ENCODE measurements around the gene SNX2.
"Not testable (repeated sequence)": the region's sequence is repeated elsewhere in the genome, so short reads cannot be mapped to it uniquely, and the experiment has no call there.

Gene SNX2

DNA sequence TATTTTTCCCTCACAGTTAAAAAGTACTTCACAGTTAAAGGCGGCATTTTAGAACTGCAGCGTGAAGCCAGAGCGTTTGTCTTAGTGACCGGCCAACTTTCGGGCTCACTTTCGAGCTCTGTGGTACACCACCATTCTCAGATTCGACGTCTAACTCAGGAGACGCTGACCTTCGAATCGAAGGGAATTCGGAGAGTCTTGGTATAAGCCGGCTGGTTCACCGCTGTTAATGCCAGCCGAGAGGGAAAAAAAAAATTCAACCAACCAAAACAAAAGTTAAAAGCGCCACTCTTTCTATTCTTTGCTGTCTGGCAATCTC is 70.0 kb downstream of the SNX2 start:
- DNase-seq = no peak

DNA sequence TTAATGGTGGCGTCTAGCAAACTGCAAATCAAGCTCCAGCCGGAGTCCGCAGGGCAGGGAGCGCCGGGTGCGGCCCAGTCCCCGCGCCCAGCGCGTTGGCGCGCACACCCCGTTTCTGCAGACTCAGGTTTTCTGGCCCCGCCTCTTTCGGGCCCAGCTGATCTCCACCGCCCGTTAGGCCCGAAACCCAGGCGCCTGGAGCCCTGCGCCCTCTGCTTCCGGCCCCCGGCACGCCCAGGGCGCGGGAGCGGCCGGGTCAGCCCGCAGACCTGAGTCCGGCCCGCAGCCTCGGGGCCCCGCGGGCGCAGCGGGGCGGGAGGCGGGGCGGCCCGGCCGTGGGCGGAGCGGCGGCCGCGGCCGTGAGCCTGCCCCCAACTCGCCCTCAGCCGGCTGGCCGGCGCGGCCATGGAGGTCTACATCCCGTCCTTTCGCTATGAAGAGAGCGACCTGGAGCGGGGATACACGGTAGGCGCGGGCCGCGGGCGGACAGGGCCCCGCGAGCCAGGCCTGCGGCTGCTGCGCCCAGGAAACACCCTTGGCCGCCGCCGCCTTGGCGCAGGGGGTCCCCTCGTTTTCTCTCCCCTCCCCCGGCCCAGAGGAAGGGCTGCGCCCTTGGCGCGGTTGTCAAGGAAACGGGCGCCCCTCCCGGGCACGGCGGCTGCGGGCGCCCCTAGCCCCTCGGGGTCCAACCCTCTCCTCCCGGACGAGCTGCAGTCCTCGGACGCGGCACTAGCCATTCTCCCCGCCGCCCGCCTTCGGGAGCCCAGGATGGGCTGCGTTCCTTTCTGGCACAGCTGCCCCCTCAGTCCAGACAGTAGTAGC is 70.6 kb downstream of the SNX2 start, which contains the start of gene SNX24:
TSS of gene SNX24 (plus strand) at position 385 of the 822 bp plus-strand sequence. CDS start at position 406, 21 bp downstream.
- peak; percentile 82 for DNase-seq

GRCh38 chr5:122846051-122846550 is 71.2 kb downstream of the SNX2 start:
- no peak for DNase-seq

DNA sequence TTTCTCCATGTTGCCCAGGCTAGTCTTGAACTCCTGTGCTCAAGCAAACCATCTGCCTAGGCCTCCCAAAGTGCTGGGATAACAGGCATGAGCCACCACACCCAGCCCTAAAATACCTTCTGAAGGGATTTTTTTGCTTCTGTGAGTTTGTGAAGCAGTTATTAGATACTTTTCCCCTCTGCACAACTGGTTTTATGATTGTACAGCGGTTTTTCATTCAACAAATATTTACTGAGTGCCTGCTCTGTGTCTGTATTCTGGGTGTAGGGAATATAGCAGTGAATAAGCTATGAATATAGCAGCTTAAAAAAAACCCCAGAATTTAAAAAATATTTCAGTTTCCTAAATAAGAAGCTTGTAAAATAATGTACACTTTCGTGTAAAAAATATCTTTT is 72.8 kb downstream of the SNX2 start:
- DNase-seq = no peak

GRCh38 chr5:122849771-122850170 is 74.9 kb downstream of the SNX2 start:
- DNase-seq = no peak

- not testable (repeated sequence) for DNase-seq
These were observed 82.7 kb downstream of the SNX2 start for GRCh38 chr5:122857538-122857937.

DNA sequence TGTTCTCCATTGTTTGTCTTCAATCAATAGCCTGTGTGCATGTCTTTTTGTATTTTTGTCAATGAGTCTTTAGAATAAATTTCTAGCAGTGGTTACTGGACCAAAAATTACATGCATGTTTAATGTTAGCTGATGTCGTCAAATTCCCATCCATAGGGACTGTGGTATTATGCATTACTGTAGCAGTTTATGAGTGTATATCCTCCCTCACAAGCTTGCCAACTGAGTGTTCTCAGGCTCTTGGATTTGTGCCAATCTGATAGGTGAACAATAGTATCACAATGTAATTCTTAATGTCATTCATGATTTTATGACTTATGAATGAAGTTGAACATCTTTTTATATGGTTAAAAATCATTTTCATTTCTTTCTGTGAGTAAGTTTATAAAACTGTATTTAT is 83.6 kb downstream of the SNX2 start:
- DNase-seq = peak; percentile 6

DNA sequence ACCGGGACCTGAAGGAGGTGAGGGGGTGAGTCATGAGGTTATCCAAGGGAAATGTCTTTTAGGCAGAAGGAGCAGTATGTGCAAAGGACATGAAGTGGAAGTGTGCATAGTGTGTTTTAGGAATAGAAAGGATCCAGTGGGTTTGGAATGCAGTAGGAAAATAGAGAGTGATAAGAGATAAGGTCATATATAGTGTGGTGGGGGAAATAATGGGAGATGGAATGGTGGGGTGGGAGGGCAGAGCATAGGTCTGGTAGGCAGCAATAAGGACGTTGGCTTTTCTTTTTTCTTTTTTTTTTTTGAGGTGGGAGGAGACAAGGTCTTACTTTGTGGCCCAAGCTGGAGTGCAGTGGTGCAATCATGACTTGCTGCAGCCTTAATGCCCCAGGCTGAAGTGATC is 88.4 kb downstream of the SNX2 start:
- no peak for DNase-seq

DNA sequence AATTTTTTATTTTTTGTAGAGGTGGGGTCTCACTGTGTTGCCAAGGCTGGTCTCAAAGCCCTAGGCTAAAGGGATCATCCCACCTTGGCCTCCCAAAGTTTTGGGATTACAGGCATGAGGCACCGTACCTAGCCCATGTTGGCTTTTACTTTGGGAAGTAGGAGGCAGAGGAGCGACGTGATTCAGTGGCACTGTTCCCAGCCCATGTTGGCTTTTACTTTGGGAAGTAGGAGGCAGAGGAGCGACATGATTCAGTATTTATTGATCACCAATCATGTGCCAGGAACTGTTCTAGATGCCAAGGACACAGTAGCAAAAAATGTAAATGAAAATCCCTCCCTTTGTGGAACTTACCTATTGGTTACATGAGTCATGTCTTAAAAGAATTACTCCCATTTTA is 88.8 kb downstream of the SNX2 start:
- no peak for DNase-seq

GRCh38 chr5:122864400-122864799 is 89.5 kb downstream of the SNX2 start:
- peak; percentile 70 for DNase-seq

- DNase-seq = peak; percentile 18
These were observed 90.0 kb downstream of the SNX2 start for GRCh38 chr5:122864842-122865241.

GRCh38 chr5:122870219-122870856 is 95.5 kb downstream of the SNX2 start:
- DNase-seq = no peak

DNA sequence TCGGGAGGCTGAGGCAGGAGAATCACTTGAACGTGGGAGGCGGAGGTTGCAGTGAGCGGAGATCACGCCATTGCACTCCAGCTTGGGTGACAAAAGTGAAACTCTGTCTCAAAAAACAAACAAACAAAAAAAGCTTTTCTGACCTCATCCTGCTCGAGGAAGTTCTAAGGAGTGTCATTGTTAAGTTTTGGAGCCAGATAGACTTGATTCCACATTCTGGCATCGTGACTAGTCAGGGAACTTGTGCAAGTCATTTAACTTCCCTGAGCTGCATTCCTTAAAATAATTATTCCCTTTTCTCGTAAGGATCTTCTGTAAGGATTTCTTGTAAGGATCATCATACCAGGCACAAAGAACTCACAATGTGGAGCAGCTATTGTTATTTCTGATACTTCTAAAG is 96.8 kb downstream of the SNX2 start:
- DNase-seq = no peak

DNA sequence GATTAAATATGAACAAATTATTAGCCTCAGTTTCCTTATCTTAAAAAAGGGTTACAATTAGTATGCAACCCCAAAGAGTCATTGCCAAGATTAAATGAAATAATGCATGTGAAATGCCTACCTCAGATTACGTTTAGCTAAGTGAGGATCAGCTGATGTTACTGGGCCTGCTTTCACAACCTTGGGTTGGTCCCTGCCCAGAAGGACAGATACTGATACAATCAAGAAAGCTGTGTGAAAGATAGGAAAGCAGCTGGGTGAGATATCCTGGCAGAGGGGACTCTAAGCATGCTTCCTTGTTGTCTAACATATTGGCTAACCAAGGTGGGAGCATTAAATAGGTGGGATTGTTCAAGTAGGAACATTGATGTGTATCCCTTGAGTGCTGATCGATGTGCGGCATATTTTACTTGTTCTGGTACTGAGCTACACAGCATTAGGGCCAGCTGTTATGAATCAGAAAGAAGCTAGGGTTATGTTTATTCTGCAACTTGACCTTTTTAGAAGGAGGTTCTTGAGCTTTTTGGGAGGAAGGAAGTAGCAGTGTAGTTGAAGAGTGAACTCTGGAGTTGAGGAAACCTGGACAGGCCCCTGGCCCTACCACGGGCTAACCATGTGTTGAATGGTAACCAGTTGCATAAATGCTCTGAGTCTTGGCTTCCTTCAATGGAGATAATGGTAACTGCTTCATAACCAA is 99.4 kb downstream of the SNX2 start:
- DNase-seq = no peak

- no peak for DNase-seq
These were observed 102.6 kb downstream of the SNX2 start for GRCh38 chr5:122877518-122877917.

DNA sequence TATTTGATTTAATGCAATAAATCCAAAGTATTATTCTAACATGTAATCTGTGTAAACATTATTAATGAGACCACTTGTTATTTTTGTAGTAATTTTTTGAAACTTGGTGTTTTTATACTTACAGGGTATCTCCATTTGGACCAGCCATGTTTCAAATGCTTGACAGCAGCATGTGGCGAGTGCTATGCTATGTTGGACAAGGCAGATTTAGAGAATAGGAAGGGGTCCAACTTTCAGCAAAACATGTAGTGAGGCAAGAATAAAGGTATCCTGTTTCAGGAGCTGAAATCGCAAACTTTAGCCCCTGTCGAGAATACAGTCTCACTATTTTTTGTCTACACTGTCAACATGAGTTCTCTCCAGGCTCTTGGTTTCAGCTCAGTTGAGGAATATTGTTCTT is 104.2 kb downstream of the SNX2 start:
- DNase-seq = no peak
